ENCODE results near the gene CCM2.

DNA sequence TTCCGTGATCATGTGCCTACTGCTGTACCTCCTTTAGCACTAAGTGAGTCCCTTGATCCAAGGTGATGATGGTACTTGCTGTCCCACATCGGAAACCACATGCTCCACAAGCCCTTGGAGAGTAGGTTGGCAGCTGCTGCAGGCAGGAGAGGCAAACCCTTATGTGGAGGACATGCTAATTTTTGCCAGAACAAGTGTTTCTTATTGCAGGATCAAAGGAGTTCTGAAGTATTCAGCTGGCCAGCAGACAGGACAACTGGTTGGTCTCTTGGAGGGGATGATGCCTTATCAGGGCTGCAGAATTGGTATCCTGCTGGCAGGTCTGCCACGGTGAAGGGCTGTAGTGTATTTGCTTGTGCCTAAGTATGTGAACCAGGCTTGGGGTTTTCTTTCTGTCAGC is 52.0 kb downstream of the CCM2 start:
- TF ChIP-seq, protein P1, sequence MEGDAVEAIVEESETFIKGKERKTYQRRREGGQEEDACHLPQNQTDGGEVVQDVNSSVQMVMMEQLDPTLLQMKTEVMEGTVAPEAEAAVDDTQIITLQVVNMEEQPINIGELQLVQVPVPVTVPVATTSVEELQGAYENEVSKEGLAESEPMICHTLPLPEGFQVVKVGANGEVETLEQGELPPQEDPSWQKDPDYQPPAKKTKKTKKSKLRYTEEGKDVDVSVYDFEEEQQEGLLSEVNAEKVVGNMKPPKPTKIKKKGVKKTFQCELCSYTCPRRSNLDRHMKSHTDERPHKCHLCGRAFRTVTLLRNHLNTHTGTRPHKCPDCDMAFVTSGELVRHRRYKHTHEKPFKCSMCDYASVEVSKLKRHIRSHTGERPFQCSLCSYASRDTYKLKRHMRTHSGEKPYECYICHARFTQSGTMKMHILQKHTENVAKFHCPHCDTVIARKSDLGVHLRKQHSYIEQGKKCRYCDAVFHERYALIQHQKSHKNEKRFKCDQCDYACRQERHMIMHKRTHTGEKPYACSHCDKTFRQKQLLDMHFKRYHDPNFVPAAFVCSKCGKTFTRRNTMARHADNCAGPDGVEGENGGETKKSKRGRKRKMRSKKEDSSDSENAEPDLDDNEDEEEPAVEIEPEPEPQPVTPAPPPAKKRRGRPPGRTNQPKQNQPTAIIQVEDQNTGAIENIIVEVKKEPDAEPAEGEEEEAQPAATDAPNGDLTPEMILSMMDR (conservative IDR thresholded peaks at IDR 0.05; ENCODE audit: low read length), result no peak
- TF ChIP-seq EZH2phosphoT487 (IDR thresholded peaks at IDR 0.05; ENCODE audit: borderline replicate concordance, low read depth, low read length), result no peak
